ENCODE data around the gene OR51B2.

Gene OR51B2

GRCh38 chr11:5288906-5289550, 35.1 kb downstream of the OR51B2 start:
- DNase-seq (ENCODE audit: extremely low read depth, low read depth): no peak
- no peak for TF ChIP-seq CTCF (IDR thresholded peaks at IDR 0.05; ENCODE audit: low read depth, low read length, missing control alignments)

GRCh38 chr11:5288108-5288905, 35.8 kb downstream of the OR51B2 start:
- DNase-seq (ENCODE audit: extremely low read depth, low read depth): no peak
- no peak for TF ChIP-seq CTCF (IDR thresholded peaks at IDR 0.05; ENCODE audit: low read depth, low read length, missing control alignments)
- no peak overlapping the region for H3K4me3 ChIP-seq (replicated peaks; ENCODE audit: low read depth, low read length)

More at GRCh38 chr11:5288906-5289550, 35.1 kb downstream of the OR51B2 start:
- no peak overlapping the region for H3K4me3 ChIP-seq (replicated peaks; ENCODE audit: low read depth, low read length)

- no peak for DNase-seq (ENCODE audit: extremely low read depth, low read depth)
- no peak for TF ChIP-seq CTCF (IDR thresholded peaks at IDR 0.05; ENCODE audit: low read depth, low read length, missing control alignments)
- H3K4me3 ChIP-seq (replicated peaks; ENCODE audit: low read depth, low read length): no peak overlapping the region
These were observed 37.2 kb downstream of the OR51B2 start for GRCh38 chr11:5286901-5287300.

- no peak overlapping the region for H3K4me3 ChIP-seq (replicated peaks; ENCODE audit: low read depth, low read length)
- no peak for TF ChIP-seq CTCF (IDR thresholded peaks at IDR 0.05; ENCODE audit: low read depth, low read length, missing control alignments)
- DNase-seq (ENCODE audit: extremely low read depth, low read depth): no peak
These were observed 37.7 kb downstream of the OR51B2 start for GRCh38 chr11:5286351-5286750.

- no peak overlapping the region for H3K4me3 ChIP-seq (replicated peaks; ENCODE audit: low read depth, low read length)
- DNase-seq (ENCODE audit: extremely low read depth, low read depth): no peak
- no peak for TF ChIP-seq CTCF (IDR thresholded peaks at IDR 0.05; ENCODE audit: low read depth, low read length, missing control alignments)
These were observed 38.3 kb downstream of the OR51B2 start for GRCh38 chr11:5285703-5286340.

- no peak overlapping the region for H3K4me3 ChIP-seq (replicated peaks; ENCODE audit: low read depth, low read length)
- DNase-seq (ENCODE audit: extremely low read depth, low read depth): no peak
- no peak for TF ChIP-seq CTCF (IDR thresholded peaks at IDR 0.05; ENCODE audit: low read depth, low read length, missing control alignments)
These were observed 39.5 kb downstream of the OR51B2 start for GRCh38 chr11:5284637-5285036.

All from HFF-Myc (cell line).